ENCODE results near the gene ZNF407.

DNA sequence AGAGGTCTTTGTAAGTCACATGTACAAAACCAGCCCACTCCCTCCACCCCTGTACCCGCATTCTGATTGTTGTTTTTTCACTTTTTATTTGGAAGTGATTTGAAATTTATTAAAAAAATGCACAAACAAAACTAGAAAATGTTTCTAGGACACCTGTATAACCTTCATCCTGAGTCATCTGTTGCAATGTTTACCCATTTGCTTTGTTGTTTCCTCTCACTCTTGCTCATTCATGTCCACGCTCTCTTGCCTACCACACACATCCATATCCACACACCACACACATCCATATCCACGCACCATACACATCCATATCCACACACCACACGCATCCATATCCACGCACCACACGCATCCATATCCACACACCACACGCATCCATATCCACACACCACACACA, 18.8 kb downstream of the ZNF407 start:
- TF ChIP-seq, protein P1, sequence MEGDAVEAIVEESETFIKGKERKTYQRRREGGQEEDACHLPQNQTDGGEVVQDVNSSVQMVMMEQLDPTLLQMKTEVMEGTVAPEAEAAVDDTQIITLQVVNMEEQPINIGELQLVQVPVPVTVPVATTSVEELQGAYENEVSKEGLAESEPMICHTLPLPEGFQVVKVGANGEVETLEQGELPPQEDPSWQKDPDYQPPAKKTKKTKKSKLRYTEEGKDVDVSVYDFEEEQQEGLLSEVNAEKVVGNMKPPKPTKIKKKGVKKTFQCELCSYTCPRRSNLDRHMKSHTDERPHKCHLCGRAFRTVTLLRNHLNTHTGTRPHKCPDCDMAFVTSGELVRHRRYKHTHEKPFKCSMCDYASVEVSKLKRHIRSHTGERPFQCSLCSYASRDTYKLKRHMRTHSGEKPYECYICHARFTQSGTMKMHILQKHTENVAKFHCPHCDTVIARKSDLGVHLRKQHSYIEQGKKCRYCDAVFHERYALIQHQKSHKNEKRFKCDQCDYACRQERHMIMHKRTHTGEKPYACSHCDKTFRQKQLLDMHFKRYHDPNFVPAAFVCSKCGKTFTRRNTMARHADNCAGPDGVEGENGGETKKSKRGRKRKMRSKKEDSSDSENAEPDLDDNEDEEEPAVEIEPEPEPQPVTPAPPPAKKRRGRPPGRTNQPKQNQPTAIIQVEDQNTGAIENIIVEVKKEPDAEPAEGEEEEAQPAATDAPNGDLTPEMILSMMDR (IDR thresholded peaks at IDR 0.05), result no peak
- TF ChIP-seq EZH2 (IDR thresholded peaks at IDR 0.05), result no peak
- TF ChIP-seq EZH2phosphoT487 (IDR thresholded peaks at IDR 0.05), result no peak

Measured in neural progenitor cell (in vitro differentiated cells).